ENCODE data around the gene CLEC3B. TPM values are rescaled to one million over a fixed set of nuclear protein-coding genes. Genes with fewer than 3 reads are reported as not detected.

CLEC3B gene
- total and polyA plus RNA-seq, 10 of the 15 experiments (the other 5 are each of a cell fraction or from before 2014, with no cell fraction given): 0.23 TPM; not detected in 9

- POLR2A ChIA-PET: no interaction called here
- TF ChIP-seq IKZF1 (conservative IDR thresholded peaks at IDR 0.05) (peak; percentile 42), NBN (IDR thresholded peaks at IDR 0.05) (no peak), HCFC1 (IDR thresholded peaks at IDR 0.05; ENCODE audit: low read length) (no peak), IRF4 (IDR thresholded peaks at IDR 0.05; ENCODE audit: low read depth, low read length) (no peak), ATF7 (IDR thresholded peaks at IDR 0.05; ENCODE audit: low read depth) (peak; percentile 28; the same call in 1 of the 2 replicates), PKNOX1 (IDR thresholded peaks at IDR 0.05) (no peak), SMAD1 (IDR thresholded peaks at IDR 0.05; ENCODE audit: low read depth, partially characterized antibody) (no peak), ASH2L (IDR thresholded peaks at IDR 0.05; ENCODE audit: borderline replicate concordance, low read depth) (no peak), MTA2 (IDR thresholded peaks at IDR 0.05; ENCODE audit: low read depth) (peak; percentile 72; the same call in 1 of the 2 replicates), EP300 (IDR thresholded peaks at IDR 0.05; ENCODE audit: borderline replicate concordance in 1 of 2, control insufficient read depth in 1 of 2, low read depth in 2 of 2, low read length in 2 of 2) (no peak), EZH2 (IDR thresholded peaks at IDR 0.05; ENCODE audit: borderline replicate concordance, control insufficient read depth, low read depth, low read length) (no peak), ZNF592 (IDR thresholded peaks at IDR 0.05) (peak; percentile 97), BCL3 (IDR thresholded peaks at IDR 0.05; ENCODE audit: borderline replicate concordance, insufficient read depth, low read depth, low read length, poor library complexity, severe bottlenecking) (no peak), NFYA (IDR thresholded peaks at IDR 0.05; ENCODE audit: borderline replicate concordance, low read depth, low read length) (no peak), DPF2 (IDR thresholded peaks at IDR 0.05) (0 out of 2 replicates have a peak, but pooled peaks have one; percentile 45), KLF5 (IDR thresholded peaks at IDR 0.05; ENCODE audit: partially characterized antibody) (no peak), SMAD5 (IDR thresholded peaks at IDR 0.05; ENCODE audit: low read depth) (no peak)
These were observed 38.6 kb downstream of the CLEC3B start for GRCh38 chr3:45064512-45065372.

More at GRCh38 chr3:45064512-45065372, 38.6 kb downstream of the CLEC3B start:
- H3K4me1 ChIP-seq (ENCODE audit: control insufficient read depth, insufficient read depth, low read length): no peaks in the 10 kb centered on the region
- H3K4me3 ChIP-seq: no peak overlapping the region
- H4K20me1 ChIP-seq (ENCODE audit: control insufficient read depth, insufficient read depth): no peaks in the 10 kb centered on the region
- H3K4me2 ChIP-seq (ENCODE audit: control insufficient read depth, insufficient read depth): no peak overlapping the region
- WGBS (ENCODE audit: insufficient coverage, insufficient replicate concordance, low lambda C conversion rate, missing lambda C conversion rate): 22% methylated on average over 12 of the region's 12 CpGs
- CTCF ChIA-PET: interaction anchor here (0.7 to 1.3 kb wide), 6 partner anchors 9 to 146 kb away, joined by 3 to 6 read pairs (median 4); no protein-coding TSS in a partner anchor
- no peaks in the 10 kb centered on the region for H3K27me3 ChIP-seq (replicated peaks in 1 of 2; ENCODE audit: control insufficient read depth in 2 of 2, insufficient read depth in 2 of 2, low read length in 1 of 2)
- H2AFZ ChIP-seq (ENCODE audit: control insufficient read depth, low read depth, low read length): no peak overlapping the region
- BruUV-seq (replicated peaks): no TSS peak
- SMC1A ChIA-PET (ENCODE audit: uncharacterized antibody, unreplicated experiment): interaction anchor here (0.6 to 3.0 kb wide), 5 partner anchors 9 to 146 kb away, joined by 3 to 13 read pairs (median 8); no protein-coding TSS in a partner anchor
- no peak overlapping the region for H3K9ac ChIP-seq (ENCODE audit: control insufficient read depth, insufficient read depth, low read length)
- no peaks in the 10 kb centered on the region for H3K9me3 ChIP-seq (replicated peaks; ENCODE audit: control insufficient read depth, insufficient read depth, low read length)
- no peaks in the 10 kb centered on the region for H3K36me3 ChIP-seq (ENCODE audit: control insufficient read depth in 2 of 2, insufficient read depth in 2 of 2, low read length in 1 of 2)
- FAIRE-seq (peak; percentile 23), DNase-seq (ENCODE audit: low read depth, low spot score) (no peak), ATAC-seq (peak; percentile 52)
- no peak overlapping the region for H3K27ac ChIP-seq (ENCODE audit: control insufficient read depth, insufficient read depth)
- RAD21 ChIA-PET (ENCODE audit: unreplicated experiment): interaction anchor here (0.9 to 1.7 kb wide), 3 partner anchors 9 to 45 kb away, joined by 3 to 5 read pairs (median 4); no protein-coding TSS in a partner anchor
- in situ Hi-C loops (cut with MboI): no loop called here
- intact Hi-C loops (cut with micrococcal nuclease; ENCODE audit: unreplicated experiment): no loop called here
- H3K79me2 ChIP-seq (ENCODE audit: control insufficient read depth, insufficient read depth, low read length): no peaks in the 10 kb centered on the region
